Mucosa of stomach (tissue), 1 donor: ENCODE measurements around the gene NOX5.

Experiments used
- H3K27me3 ChIP-seq: one replicate; pipeline ENCODE4 v1.7.0; 2013; ENCODE audit warnings: mild to moderate bottlenecking, low read length; ENCODE audit not compliant: control insufficient read depth, insufficient read depth
- H3K36me3 ChIP-seq: one replicate; pipeline ENCODE4 v1.7.0; 2013; ENCODE audit warnings: low read length; ENCODE audit not compliant: control insufficient read depth, insufficient read depth
- H3K4me1 ChIP-seq: one replicate; pipeline ENCODE4 v1.7.0; 2013; ENCODE audit warnings: mild to moderate bottlenecking, low read length; ENCODE audit not compliant: control insufficient read depth, insufficient read depth
- H3K4me3 ChIP-seq: one replicate; pipeline ENCODE4 v1.7.0; 2013; ENCODE audit warnings: low read length
- H3K9ac ChIP-seq: one replicate; pipeline ENCODE4 v1.7.0; 2013; ENCODE audit warnings: mild to moderate bottlenecking, low read length, moderate library complexity
- H3K9me3 ChIP-seq: one replicate; pipeline ENCODE4 v1.7.0; 2013; ENCODE audit warnings: mild to moderate bottlenecking, low read length, moderate library complexity; ENCODE audit not compliant: control insufficient read depth
- donor health status: Pancreatic carcinoma.

Gene NOX5

DNA sequence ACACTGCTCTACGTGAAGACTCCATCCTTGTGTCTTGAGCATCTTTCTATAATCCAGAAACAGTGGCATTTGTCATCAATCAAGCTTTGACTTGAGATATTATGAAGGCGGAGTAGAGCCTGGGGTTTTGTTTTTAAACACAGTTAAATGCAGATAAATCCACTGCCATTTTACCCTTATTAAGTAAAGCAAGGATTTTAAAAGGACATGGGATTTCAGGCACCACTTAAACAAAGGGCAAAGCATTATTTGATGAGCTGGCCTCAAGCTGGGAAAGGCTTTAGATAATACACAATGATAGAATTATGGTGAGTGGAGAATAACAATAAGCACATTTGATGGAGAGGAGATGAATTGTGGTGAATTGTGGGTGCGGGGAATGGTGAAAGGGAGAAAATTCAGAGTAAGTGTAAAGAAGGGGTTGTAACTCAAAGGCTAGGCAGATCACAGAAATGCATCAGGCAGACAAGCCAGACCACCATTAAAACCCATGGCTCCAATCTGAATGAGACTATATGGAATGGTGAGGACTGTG, 91.0 kb downstream of the NOX5 start:
- H3K4me1 ChIP-seq, result no peaks in the 10 kb centered on the region

GRCh38 chr15:69107025-69107620, 92.6 kb downstream of the NOX5 start:
- Histone ChIP-seq H3K4me3 (no peak overlapping the region), H3K27me3 (no peaks in the 10 kb centered on the region), H3K9ac (no peak overlapping the region), H3K4me1 (no peaks in the 10 kb centered on the region), H3K36me3 (no peaks in the 10 kb centered on the region), H3K9me3 (no peaks in the 10 kb centered on the region)

More for the DNA sequence above, 91.0 kb downstream of the NOX5 start:
- no peak overlapping the region for H3K4me3 ChIP-seq
- H3K27me3 ChIP-seq, result no peaks in the 10 kb centered on the region
- no peaks in the 10 kb centered on the region for H3K9me3 ChIP-seq
- H3K36me3 ChIP-seq, result no peaks in the 10 kb centered on the region
- H3K9ac ChIP-seq, result no peak overlapping the region
